Measurements from ENCODE around the gene PHEX.

Gene PHEX

GRCh38 chrX:22159071-22159470, 126.9 kb downstream of the PHEX start:
- peak; percentile 82 for DNase-seq

GRCh38 chrX:22163326-22163725, 131.2 kb downstream of the PHEX start:
- DNase-seq, result no peak

GRCh38 chrX:22164770-22165388, 132.8 kb downstream of the PHEX start:
- peak; percentile 58 for DNase-seq

- peak; percentile 60 for DNase-seq
Observed at GRCh38 chrX:22165732-22166457, 133.8 kb downstream of the PHEX start.

DNA sequence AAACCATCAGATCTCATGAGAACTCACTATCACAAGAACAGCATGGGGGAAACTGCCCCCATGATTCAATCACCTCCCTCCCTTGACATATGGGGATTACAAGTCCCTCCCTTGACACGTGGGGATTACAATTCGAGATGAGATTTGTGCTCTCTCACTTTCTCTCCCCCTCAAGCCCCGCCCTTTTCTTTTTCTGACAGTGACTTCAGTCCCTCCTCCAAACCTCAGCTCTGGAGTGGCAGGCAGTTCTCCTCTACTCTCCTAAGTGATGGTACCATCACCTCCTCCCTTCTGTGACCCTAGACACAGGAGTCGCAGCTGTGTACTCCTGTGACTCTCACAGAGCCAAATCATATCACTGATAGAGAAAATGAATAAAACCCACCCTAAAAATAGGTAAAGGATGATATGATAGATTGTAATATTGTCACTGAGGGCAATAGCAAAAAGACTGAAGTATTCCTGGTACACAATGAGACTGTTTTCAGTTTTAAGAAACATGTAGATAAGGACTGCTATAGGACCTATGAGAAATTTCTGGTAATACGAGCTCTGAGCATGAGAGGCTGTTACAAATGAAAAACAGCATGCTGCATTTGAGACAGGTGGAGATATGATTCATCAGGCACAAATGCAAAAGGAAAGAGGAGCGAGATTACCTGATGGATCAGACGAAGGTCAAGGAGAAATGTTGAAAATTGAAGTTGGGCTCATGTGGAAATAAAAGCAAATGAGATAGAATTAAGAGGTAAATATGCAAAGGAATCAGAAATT, 139.3 kb downstream of the PHEX start:
- DNase-seq, result no peak

DNA sequence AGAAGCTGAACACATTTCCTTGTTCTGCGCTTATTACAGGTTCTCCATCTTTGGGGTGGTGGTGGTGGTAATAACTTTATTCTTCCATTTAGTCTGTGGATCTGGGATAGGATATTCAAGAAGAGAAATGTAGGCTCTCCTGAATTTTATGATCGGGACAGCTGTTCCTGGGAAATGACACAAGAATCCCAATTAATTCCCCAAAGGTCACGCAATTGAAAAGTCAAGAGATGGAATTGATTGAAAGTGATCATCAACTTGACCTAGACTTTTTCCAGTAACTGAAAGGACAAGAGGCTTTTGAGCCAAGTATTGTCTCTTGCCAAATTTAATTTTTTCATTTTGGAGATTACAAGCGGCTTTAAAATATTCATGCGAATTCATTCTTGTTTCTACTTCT, 141.8 kb downstream of the PHEX start:
- DNase-seq, result no peak

- no peak for DNase-seq
Observed at GRCh38 chrX:22177950-22178515, 145.9 kb downstream of the PHEX start.

- DNase-seq, result no peak
Observed at GRCh38 chrX:22184096-22184495, 152.0 kb downstream of the PHEX start.

GRCh38 chrX:22186165-22186564, 154.0 kb downstream of the PHEX start:
- DNase-seq, result no peak

- peak; percentile 54 for DNase-seq
Observed at GRCh38 chrX:22192419-22193060, 160.4 kb downstream of the PHEX start.

- no peak for DNase-seq
Observed at GRCh38 chrX:22193851-22194659, 161.9 kb downstream of the PHEX start.

- DNase-seq, result no peak
Observed at GRCh38 chrX:22194660-22194945, 162.5 kb downstream of the PHEX start.

DNA sequence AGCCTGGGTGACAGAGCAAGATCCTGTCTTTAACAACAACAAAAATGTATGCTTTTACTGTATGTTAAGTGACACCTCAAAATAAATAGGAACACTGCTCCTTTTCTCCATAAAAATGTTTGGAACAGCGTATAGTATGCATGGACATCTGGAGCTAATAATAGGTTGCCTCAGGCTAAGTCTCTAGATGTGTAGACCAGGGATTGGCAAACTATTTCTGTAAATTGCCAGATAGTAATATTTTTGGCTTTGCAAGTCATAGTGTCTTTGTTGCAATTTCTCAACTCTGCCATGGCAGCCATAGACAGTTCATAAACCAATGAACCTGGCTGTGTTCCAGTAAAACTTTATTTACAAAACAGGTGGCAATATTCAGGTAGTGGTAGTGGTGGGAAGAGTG, 164.0 kb downstream of the PHEX start:
- DNase-seq, result peak; percentile 50

GRCh38 chrX:22202251-22202650, 170.1 kb downstream of the PHEX start:
- no peak for DNase-seq

- no peak for DNase-seq
Observed at GRCh38 chrX:22203186-22203585, 171.1 kb downstream of the PHEX start.

GRCh38 chrX:22206781-22207180, 174.7 kb downstream of the PHEX start:
- DNase-seq, result no peak

DNA sequence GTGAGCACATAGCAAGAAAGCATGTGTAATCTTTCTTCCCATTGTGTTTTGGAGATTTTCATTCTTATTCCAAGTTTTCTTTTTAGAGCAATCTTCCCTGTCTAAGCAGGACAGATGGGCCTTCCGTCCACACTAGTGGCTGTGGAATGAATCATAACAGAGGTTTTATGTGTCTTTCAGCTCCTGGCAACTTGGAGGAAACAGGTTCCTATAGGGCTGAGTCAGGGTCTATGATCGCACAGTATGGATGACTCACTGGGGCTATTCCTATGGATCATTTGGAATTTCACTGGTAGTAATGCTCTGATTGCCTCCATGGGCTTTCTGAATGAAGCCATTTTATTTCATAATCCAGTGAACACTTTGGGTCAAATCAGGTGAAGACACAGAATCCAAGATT, 188.8 kb downstream of the PHEX start:
- peak; percentile 95 for DNase-seq

GRCh38 chrX:22234380-22234779, 202.3 kb downstream of the PHEX start:
- no peak for DNase-seq

- peak; percentile 20 for DNase-seq
Observed at GRCh38 chrX:22237479-22237878, 205.4 kb downstream of the PHEX start.

DNA sequence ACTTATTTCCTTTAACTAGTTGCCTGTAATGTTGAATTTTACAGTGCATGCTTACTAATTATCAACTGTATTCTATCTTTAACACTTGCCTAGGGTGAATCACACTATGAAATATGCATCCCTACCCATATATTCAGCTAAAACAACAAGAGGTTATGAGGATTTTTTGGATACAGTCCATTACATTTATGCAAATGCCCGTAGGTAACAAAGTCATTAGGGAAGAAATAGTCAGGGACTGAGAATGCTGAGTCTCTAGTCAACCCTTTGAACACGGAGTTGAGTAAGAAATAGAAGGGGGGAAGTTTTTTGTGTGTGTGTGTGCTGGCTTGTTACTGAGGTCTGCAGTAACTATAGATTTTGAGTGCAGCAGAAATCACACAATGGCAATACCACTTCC, 214.5 kb downstream of the PHEX start:
- DNase-seq, result peak; percentile 82

DNA sequence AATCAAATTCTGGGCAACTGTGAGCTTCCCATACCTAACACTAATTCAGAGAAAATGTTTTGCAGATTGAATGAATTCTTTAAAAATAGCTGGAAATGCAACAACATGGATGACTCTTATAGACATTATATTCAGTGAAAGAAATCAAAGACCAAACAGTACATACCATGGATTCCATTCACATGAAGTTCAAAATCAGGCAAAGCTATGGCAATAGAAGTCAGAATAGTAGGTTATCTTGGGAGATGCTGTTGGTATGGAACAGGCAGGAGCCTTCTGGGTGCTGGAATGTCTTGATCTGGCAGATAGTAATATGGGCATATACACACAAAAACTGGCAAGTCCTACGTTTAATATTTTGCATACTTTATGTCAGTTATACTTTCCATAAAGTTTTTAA, 215.0 kb downstream of the PHEX start:
- DNase-seq, result peak; percentile 85

DNA sequence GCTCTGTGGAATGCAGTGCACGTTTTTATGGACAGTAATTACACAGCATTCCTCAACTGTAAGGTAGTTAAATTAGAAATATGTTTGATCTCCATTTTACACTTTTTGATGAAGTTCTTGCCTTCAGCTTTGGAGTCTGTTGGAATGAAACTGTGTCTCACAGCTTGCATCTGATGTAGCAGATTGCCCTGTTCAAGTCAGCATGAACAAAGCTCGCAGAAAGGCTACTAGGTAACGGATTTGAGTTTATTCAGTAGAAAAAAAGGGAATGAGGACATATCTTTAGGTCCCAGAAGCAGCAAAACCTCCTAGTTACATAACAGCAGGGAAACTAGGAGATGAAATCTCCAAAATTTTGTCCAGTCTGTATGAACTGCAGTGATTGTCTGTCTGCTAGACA, 216.3 kb downstream of the PHEX start:
- no peak for DNase-seq

Measured in fibroblast of skin of back (primary cell).